Measurements from ENCODE around the gene C10orf67. TPM values are rescaled to one million over a fixed set of nuclear protein-coding genes. Genes with fewer than 3 reads are reported as not detected.
"Not testable (repeated sequence)": the region's sequence is repeated elsewhere in the genome, so short reads cannot be mapped to it uniquely, and the experiment has no call there.

C10orf67 gene
- total RNA-seq, 1 donor: 0.31 TPM

GRCh38 chr10:23368816-23369640 is 24.4 kb upstream of the C10orf67 start:
- Histone ChIP-seq H3K4me1 (ENCODE audit: insufficient read depth, low read length) (peaks cover 28% of the 10 kb centered on the region), H3K4me3 (ENCODE audit: low read length) (no peak overlapping the region), H3K9me3 (ENCODE audit: low read depth, low read length) (no peaks in the 10 kb centered on the region), H3K27me3 (ENCODE audit: insufficient read depth, low read length) (no peaks in the 10 kb centered on the region)

- Histone ChIP-seq H3K27me3 (ENCODE audit: insufficient read depth, low read length) (no peaks in the 10 kb centered on the region), H3K4me3 (ENCODE audit: low read length) (no peak overlapping the region), H3K4me1 (ENCODE audit: insufficient read depth, low read length) (peaks cover 37% of the 10 kb centered on the region), H3K9me3 (ENCODE audit: low read depth, low read length) (no peaks in the 10 kb centered on the region)
Observed at GRCh38 chr10:23367896-23368595, 23.4 kb upstream of the C10orf67 start.

- not testable (repeated sequence) for H3K4me3 ChIP-seq (ENCODE audit: low read length); H3K27me3 ChIP-seq (ENCODE audit: insufficient read depth, low read length); H3K9me3 ChIP-seq (ENCODE audit: low read depth, low read length)
- H3K4me1 ChIP-seq (ENCODE audit: insufficient read depth, low read length): peaks cover 47% of the 10 kb centered on the region
Observed at GRCh38 chr10:23365417-23366030, 20.9 kb upstream of the C10orf67 start.

- no peaks in the 10 kb centered on the region for H3K9me3 ChIP-seq (ENCODE audit: low read depth, low read length)
- peaks cover 38% of the 10 kb centered on the region for H3K4me1 ChIP-seq (ENCODE audit: insufficient read depth, low read length)
- H3K4me3 ChIP-seq (ENCODE audit: low read length): no peak overlapping the region
- no peaks in the 10 kb centered on the region for H3K27me3 ChIP-seq (ENCODE audit: insufficient read depth, low read length)
Observed at GRCh38 chr10:23364378-23364777, 19.8 kb upstream of the C10orf67 start.

- Histone ChIP-seq H3K4me3 (ENCODE audit: low read length) (no peak overlapping the region), H3K9me3 (ENCODE audit: low read depth, low read length) (no peaks in the 10 kb centered on the region), H3K27me3 (ENCODE audit: insufficient read depth, low read length) (no peaks in the 10 kb centered on the region), H3K4me1 (ENCODE audit: insufficient read depth, low read length) (peaks cover 32% of the 10 kb centered on the region)
Observed at GRCh38 chr10:23363793-23364135, 19.2 kb upstream of the C10orf67 start.

- Histone ChIP-seq H3K4me1 (ENCODE audit: insufficient read depth, low read length) (peaks cover 26% of the 10 kb centered on the region), H3K27me3 (ENCODE audit: insufficient read depth, low read length) (no peaks in the 10 kb centered on the region), H3K4me3 (ENCODE audit: low read length) (no peak overlapping the region), H3K9me3 (ENCODE audit: low read depth, low read length) (no peaks in the 10 kb centered on the region)
Observed at GRCh38 chr10:23362879-23363792, 18.5 kb upstream of the C10orf67 start.

- Histone ChIP-seq H3K4me3 (ENCODE audit: low read length) (no peak overlapping the region), H3K9me3 (ENCODE audit: low read depth, low read length) (no peaks in the 10 kb centered on the region), H3K27me3 (ENCODE audit: insufficient read depth, low read length) (no peaks in the 10 kb centered on the region), H3K4me1 (ENCODE audit: insufficient read depth, low read length) (peaks cover 21% of the 10 kb centered on the region)
Observed at GRCh38 chr10:23362069-23362830, 17.7 kb upstream of the C10orf67 start.

GRCh38 chr10:23361665-23362064 is 17.1 kb upstream of the C10orf67 start:
- Histone ChIP-seq H3K27me3 (ENCODE audit: insufficient read depth, low read length) (no peaks in the 10 kb centered on the region), H3K9me3 (ENCODE audit: low read depth, low read length) (no peaks in the 10 kb centered on the region), H3K4me1 (ENCODE audit: insufficient read depth, low read length) (peaks cover 21% of the 10 kb centered on the region), H3K4me3 (ENCODE audit: low read length) (no peak overlapping the region)

- Histone ChIP-seq H3K27me3 (ENCODE audit: insufficient read depth, low read length) (no peaks in the 10 kb centered on the region), H3K4me3 (ENCODE audit: low read length) (no peak overlapping the region), H3K4me1 (ENCODE audit: insufficient read depth, low read length) (peaks cover 21% of the 10 kb centered on the region), H3K9me3 (ENCODE audit: low read depth, low read length) (no peaks in the 10 kb centered on the region)
Observed at GRCh38 chr10:23359692-23360380, 15.2 kb upstream of the C10orf67 start.

GRCh38 chr10:23358357-23358756 is 13.8 kb upstream of the C10orf67 start:
- no peaks in the 10 kb centered on the region for H3K9me3 ChIP-seq (ENCODE audit: low read depth, low read length)
- no peak overlapping the region for H3K4me3 ChIP-seq (ENCODE audit: low read length)
- no peaks in the 10 kb centered on the region for H3K27me3 ChIP-seq (ENCODE audit: insufficient read depth, low read length)
- peaks cover 13% of the 10 kb centered on the region for H3K4me1 ChIP-seq (ENCODE audit: insufficient read depth, low read length)

GRCh38 chr10:23354630-23355279 is 10.2 kb upstream of the C10orf67 start:
- H3K27me3 ChIP-seq (ENCODE audit: insufficient read depth, low read length): no peaks in the 10 kb centered on the region

GRCh38 chr10:23351926-23352519 is 7.4 kb upstream of the C10orf67 start:
- Histone ChIP-seq H3K4me1 (ENCODE audit: insufficient read depth, low read length) (no peaks in the 10 kb centered on the region), H3K27me3 (ENCODE audit: insufficient read depth, low read length) (no peaks in the 10 kb centered on the region), H3K9me3 (ENCODE audit: low read depth, low read length) (no peaks in the 10 kb centered on the region), H3K4me3 (ENCODE audit: low read length) (no peak overlapping the region)

More at GRCh38 chr10:23354630-23355279, 10.2 kb upstream of the C10orf67 start:
- H3K4me1 ChIP-seq (ENCODE audit: insufficient read depth, low read length): no peaks in the 10 kb centered on the region
- no peak overlapping the region for H3K4me3 ChIP-seq (ENCODE audit: low read length)
- H3K9me3 ChIP-seq (ENCODE audit: low read depth, low read length): no peaks in the 10 kb centered on the region

GRCh38 chr10:23350706-23351105 is 6.1 kb upstream of the C10orf67 start:
- not testable (repeated sequence) for H3K27me3 ChIP-seq (ENCODE audit: insufficient read depth, low read length); H3K4me3 ChIP-seq (ENCODE audit: low read length); H3K9me3 ChIP-seq (ENCODE audit: low read depth, low read length); H3K4me1 ChIP-seq (ENCODE audit: insufficient read depth, low read length)

Measured in mononuclear cell (primary cell).